Islet precursor cell (in vitro differentiated cells): ENCODE data around the gene PTBP3.
"Not testable (repeated sequence)": the region's sequence is repeated elsewhere in the genome, so short reads cannot be mapped to it uniquely, and the experiment has no call there.

Experiments
- DNase-seq: peaks from one replicate; pipeline ENCODE4 v3.0.0-alpha.2; 2018

The PTBP3 gene

DNA sequence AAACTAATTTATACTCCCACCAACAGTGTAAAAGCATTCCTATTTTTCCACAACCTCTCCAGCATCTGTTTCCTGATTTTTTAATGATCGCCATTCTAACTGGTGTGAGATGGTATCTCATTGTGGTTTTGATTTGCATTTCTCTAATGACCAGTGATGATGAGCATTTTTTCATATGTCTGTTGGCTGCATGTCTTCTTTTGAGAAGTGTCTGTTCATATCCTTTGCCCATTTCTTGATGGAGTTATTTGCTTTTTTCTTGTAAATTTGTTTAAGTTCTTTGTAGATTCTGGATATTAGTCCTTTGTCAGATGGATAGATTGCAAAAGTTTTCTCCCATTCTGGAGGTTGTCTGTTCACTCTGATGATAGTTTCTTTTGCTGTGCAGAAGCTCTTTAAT is 143.1 kb downstream of the PTBP3 start:
- DNase-seq, result not testable (repeated sequence)

DNA sequence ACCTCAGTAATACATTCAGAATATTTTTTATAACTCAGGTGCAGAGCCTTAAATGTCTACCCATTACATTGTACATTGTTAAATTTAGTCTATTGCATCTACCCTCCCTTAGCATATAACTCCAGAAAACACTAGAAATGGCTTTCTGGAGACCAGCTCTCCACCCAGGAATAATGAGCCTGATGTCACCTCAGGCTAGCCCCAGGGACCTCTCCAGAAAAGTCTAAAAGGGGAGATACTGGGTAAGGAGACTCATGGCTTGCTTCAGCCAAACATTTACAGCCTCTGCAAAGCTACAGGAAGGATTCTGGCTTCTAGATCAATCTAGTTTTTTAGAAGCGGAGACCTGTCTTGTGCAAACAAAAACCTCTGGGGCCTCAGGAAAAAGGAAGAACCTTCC is 144.5 kb downstream of the PTBP3 start:
- no peak for DNase-seq

DNA sequence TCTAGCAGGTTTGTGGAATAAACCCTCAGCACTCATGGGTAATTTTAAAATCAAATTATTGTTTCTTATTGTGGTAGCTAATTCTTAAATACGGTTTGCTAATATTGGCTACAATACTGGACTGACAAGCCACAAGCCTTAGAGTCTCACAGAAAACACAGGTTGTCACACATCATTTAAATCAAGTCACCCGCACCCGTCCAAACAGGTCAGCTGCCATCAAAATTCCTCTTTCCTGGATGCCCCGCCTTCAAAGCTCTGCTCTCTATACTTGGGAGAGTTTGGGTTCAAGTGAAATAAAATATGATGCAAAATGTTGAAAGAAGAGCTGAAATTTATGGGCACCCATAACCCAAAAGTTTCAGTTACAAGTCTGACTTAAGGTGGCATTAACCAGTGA is 146.0 kb downstream of the PTBP3 start:
- DNase-seq, result no peak

DNA sequence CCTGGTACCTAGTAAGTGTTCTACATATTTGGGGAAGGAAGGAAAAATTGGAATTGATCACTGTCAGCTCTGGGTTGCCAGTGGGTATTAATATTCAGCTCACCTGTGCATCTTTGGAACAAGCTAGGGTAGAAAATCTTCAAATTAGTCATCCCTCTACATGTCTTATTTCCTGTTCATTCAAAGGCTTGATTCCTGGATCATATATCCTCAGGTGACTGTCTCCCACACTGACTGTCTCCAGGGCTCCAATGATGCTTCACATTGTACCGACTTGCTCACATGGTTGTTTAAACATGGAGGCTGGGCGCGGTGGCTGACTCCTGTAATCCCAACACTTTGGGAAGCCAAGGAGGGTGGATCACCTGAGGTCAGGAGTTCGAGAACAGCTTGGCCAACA is 146.7 kb downstream of the PTBP3 start:
- DNase-seq, result no peak

DNA sequence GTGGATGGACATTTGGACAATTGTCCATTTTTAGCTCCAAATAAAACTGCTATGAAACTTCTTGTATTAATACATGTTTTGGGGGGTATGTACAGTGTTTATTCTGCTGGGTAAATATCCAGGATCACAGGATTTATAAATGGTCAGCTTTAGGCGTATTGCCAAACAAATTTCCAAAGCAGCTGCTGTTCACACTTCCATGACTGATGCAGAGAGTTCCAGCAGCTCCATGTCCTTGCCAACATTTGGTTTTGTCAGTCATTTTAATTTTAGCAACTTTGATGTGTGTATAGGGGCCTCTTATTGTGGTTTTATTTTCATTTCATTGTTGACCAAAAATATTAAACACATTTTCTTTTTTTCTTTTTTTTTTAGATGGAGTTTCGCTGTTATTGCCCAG is 148.5 kb downstream of the PTBP3 start:
- no peak for DNase-seq

DNA sequence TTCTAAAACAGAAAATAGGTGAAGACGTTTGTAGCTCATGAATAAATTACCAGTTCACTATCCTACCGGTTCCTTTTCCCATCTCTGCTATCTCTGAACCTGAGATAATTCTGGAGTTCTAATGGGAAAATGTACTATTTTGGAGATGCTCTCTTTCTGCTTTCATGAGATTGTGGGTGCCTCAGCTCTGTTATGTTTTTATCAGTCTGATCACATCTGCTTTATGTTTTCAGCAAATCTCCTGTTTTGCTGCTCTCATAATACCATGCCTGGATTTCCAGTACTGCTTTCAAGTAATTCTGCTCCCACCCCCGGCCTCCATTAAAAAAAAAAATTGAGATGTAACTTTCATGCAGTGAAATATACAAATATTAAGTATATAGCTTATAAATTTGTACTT is 149.2 kb downstream of the PTBP3 start:
- no peak for DNase-seq

DNA sequence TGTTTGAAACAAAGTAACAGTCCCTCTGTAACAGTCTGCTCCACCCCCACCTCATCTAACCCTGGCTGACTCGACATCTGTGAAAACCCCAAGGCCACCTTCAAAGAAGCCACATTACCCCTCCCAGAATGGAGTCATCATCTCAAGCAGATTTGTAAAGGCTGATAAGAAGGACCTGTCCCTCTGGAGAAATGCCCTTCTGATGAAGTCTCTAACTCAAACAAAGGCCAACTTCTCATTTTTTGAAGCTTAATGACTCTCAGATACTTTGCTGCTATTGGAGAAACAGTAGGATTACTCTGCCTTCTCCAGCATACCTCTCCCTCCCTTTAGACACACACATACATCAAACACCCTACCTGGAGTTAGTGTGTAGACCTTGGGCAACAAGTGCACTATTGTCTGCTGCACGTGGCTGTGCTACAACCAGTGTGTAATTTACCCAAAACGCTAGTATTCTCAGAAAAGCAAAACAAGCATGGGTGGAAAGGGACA is 153.0 kb downstream of the PTBP3 start:
- peak; percentile 72 for DNase-seq

DNA sequence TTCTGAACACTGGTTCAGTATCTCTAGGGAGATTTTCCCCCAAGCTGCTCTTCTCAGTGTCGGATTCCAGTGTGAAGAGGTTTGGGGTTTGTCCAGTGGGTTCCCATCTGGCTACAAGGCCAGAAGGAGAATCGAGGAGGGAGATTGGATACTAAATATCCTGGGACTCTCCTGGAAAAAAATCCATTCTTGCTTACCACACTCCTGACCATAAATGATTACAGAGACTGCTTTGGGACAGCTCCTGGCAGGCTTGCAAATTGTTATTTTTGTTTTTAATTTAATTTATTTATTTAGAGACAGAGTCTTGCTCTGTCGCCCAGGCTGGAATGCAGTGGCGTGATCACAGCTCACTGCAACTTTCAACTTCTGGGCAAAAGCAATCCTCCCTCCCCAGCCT is 153.6 kb downstream of the PTBP3 start:
- DNase-seq, result no peak

DNA sequence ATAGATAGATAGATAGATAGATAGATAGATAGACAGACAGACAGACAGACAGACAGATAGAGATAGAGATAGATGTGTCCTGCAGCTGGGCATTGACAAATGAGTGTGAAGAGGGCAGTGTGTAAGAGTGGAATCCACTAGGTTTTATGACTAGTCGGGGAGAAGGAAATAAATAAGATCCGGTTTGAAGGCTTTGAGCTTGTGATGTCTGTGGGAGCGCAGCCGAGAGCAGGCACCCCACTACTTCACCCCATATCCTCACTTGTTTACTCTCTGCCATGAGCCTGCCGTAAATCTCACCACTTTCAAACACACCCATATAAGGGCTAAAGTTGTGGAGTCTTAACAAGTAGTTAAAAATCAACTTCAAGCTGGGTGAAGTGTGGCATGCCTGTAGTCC is 156.9 kb downstream of the PTBP3 start:
- DNase-seq, result no peak

DNA sequence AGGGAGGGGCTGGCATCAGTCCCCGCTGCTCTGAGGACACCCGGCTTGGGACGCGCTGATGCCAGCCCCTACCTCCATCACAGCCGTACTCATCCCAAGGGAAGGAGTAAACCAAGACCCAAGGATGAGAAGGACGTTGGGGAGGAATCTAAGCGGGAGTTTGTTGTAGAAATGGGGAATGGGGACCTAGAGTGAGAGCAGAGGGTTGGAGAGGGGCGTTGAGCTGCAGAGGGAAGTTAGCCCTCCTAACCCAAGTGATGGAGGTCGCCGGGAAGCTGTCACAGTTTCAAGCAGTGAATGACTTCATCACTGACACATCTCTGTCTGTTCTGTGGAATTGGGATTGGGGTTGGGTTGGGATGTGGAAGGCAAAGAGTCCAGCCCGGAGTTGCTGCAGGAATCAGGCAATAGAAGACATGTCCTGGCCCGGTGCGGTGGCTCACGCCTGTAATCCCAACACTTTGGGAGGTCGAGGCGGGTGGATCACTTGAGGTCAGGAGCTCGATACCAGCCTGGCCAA is 157.6 kb downstream of the PTBP3 start:
- DNase-seq, result peak; percentile 56

DNA sequence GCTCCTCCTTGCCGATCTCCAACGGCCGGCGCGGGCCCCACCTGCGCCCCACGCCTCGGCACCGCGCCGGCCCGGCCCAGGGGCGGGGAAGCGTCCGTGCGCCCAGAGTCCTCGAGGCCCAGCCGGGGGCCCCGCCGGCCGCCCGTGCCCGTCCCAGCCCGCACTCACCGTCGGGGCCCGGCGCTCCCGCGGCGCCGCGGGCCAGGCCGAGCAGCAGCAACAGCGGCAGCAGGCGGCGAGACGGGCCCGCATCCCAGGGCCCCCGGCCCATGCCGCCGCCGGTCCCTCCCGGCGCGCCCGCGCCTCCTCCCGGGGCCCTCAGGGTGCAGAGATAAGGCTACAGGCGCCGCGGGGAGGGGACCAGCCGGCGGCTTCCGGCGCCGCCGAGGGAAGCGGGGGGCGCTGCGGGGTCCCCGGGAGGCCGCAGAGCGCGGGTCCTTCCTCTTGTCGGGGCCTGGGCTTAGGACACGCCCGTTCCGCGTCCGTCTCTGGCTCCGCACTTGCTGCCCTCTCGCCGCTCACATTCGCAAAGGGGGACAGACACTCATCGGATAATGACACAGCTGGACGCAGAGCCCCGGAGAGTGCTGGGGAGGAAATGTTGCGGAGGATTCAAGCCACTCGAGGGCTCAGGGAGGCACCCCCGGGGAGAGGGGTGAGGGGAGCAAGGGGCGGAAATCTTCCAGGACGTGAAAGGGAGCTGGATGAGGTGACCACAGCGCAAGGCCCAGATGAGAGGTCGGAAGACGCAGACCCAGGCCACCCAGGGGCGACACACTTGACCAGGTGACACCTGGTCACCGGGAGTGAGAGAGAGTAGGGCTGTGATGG is 158.2 kb downstream of the PTBP3 start, which contains the start of gene SUSD1:
SUSD1 (minus strand) TSS at position 333 of the 831 bp plus-strand sequence; CDS start at position 271, 62 bp downstream.
- DNase-seq, result peak; percentile 74

DNA sequence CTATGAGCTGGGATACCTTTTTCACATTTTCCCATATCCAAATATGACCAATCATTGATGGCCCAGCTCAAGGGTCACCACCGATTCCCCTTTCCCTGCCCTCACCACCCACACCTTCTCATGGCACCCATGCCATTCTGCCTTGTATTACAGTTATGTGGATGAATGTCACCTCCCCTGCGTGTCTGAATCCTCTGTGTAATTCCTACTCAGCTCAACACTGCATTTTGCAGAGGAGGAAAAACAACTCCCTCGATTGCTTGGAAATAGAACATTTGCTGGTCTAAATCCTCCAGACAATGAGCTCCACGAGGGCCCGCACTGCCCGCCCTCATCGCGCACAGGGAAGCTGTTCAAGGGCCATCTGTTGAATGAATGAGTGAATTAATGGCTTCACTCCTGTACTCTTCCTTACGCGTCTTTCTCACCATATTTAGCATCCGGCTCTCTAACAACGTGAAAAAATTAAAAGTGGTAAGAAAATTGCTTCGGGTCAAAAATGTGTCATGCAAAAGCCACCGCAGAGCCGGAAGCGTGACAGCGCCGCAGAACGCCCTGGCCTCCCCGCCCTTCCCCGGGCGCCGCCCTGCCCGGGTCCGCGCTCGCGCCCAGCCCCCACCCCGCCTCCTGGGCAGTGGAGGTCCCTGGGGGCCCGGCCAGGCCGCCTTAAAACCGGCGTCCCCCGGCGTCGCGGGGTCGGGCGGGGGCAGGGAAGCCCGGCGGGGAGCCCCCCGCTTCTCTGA is 159.0 kb downstream of the PTBP3 start:
- DNase-seq, result peak; percentile 73

DNA sequence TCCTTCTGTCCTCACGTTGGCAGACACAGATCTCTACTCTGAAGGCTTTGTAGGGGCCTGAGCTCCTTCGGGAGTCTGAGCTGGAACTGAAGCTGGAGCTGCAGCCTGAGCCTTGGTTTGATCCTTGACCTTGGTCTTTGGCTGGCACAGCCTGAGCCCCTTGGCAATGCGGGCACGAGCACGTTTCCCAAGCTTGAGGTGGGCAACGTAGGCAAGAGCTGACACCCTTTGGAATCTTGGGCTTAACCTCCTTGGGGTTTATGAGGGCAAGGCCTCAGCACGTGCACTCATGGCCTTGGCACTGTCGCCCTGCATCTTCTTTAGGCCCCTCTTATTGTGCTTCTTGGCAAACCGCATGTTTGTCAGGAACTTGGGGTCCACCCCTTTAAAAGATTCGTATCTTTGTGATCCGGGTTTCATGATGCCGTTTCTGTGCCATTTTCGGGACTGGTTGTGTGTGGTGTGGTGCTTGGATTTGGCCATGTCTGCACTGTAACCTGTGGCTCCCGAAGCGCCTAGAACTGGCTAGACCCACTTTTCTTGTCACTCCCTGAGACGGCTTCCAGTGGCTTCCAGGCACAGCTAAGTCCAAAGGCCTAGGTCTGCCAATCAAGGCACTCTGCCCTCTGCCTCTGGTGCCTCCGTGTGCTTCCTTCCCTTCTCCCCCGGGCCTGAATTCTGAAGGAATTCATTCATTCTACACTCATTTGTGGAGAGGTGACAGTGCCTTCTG is 159.8 kb downstream of the PTBP3 start:
- peak; percentile 66 for DNase-seq

DNA sequence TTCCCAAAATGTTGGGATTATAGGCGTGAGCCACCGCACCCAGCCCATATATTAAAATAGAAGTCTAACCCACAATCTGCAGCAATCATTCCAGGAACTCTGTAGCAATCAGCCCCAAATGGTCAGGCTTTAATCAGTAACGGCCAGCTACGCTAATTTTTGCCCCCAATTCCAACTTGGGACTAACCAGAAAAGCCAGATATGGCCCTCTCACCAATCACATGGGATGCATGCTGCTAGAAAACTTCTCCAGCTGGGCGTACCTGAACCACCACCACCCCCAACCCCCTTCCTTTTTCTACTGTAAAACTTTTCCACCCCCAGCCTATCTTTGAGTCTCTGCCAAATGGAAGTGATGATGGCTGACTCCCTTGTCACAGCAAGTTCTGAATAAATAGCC is 162.5 kb downstream of the PTBP3 start:
- DNase-seq, result no peak

DNA sequence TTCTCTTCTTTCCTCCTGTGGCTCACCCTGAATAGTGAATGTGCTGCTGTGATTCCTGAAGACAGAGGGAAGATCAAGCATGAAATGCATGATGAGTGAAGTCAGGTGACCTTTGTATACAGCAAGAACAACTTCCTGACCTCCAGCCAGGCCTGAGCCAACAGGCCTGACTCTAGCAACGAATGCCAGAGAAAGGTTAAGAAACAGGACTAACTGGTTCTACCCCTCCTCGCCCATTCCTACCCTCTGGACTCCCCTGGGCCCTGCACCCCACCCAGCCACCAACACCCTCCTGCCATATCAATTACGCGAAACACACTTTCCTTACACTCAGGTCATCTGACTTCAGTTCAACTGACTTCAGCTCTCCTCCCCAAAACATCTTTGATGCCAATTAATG is 163.2 kb downstream of the PTBP3 start:
- DNase-seq, result peak; percentile 85

DNA sequence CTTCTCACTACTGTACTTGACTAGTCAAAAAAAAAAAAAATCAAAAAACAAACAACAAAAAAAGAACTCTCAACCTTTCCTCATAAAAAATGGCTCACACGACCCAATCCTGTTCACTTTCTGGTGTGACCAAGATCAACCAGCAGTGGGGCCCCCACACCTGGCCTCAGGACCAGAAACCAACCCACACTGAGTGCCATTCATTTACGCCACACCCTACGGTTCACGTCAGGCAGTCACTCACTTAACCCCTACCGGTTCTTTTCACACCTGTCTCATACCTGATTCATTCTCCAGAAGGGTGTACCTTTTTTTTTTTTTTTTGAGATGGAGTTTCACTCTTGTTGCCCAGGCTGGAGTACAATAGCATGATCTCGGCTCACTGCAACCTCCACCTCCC is 164.1 kb downstream of the PTBP3 start:
- no peak for DNase-seq

DNA sequence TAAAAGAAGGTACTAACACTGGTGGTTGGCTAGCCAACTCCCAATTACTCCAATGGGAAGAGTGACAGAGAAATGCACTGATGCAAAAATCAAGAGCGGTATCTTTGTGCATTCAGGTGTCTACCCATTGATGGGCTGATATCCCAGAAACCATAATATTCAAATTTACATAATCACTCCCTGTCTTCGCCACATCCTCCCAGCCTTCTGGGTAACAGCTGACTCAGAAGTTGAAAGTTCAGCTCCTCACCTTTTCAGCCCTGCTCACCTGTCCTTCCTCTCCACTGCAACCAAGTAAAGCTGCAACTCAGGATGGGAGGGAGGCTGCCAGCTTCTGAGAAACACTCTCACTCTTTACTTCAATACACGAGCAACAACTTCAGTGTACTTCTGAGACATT is 165.2 kb downstream of the PTBP3 start:
- no peak for DNase-seq
